Mucosa of gallbladder (tissue), 1 donor: ENCODE data around the gene GPR32. TPM values are rescaled to one million over a fixed set of nuclear protein-coding genes. Genes with fewer than 3 reads are reported as not detected.
"Not testable (repeated sequence)": the region's sequence is repeated elsewhere in the genome, so short reads cannot be mapped to it uniquely, and the experiment has no call there.

Source experiments
- DNase-seq: peaks from one replicate; pipeline ENCODE4 v3.0.0-alpha.2; 2020; ENCODE audit warnings: low spot score
- total RNA-seq: library from RNA; stranded (reverse); gene quantifications from one replicate; pipeline ENCODE4 v1.2.1, GENCODE V29; 2021
- donor health status: DM: no; HTN: no; CAD: no.

GPR32 gene
- total RNA-seq: not detected

GRCh38 chr19:50770164-50770563 lies at the start of gene GPR32:
Gene GPR32, plus strand, starts transcription at chr19:50770464. Its CDS starts 137 bp downstream, at chr19:50770601.
- DNase-seq: not testable (repeated sequence)

DNA sequence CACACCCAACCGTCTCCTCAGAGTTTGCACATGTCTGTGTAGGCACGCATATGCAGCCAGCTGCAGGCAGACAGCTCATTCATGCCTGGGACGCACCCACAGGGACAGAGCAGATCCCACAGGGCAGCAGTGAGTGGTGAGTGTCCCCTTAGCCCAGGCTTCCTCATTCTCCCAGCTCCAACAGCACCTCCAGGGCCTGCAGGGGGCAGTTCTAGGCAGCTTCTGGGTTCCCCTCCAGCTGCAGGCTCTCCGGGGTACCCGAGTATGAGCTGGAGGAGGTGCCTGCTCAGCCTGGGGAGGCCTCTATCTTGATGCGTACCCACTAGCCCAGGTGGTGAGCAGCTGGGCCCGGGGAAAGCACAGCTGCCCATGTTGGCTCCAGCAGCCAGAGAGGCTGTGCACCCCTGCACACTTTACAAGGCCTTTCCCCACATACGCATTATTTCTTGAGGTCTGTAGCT lies 49.3 kb upstream of the GPR32 start:
- DNase-seq: no peak

DNA sequence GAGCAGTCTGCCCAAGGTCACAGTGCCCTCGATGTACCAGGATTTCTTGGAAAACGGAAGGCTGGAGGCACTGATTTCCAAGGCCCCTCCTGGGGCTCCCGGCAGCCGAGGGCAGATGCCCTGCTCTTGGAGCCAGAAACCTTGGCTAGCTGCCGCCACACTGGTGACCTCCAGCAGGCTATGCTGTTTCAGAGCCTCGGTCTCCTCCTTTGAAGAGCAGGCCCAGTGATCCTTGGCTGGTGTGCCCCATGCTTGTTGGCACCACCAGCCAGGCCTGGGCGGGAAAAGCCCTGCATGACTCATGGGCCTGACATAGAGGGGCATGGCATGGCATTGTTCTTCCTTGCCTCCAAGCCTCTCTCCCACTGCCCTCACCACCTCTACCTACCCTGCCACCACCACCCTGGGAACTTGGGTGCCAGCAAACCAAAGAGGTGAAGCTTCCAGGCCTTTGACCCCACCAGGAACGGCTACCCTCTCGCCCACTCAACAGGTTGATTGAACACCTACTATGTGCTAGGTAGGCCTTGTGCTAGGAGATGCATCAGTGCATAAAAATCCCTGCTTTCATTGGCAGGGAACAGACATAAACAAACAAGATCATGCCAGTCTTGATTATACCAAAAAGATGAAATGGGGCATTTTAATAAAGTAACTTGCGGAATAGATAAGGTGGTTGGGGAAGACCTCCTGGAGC lies 48.7 kb upstream of the GPR32 start:
- DNase-seq: no peak

DNA sequence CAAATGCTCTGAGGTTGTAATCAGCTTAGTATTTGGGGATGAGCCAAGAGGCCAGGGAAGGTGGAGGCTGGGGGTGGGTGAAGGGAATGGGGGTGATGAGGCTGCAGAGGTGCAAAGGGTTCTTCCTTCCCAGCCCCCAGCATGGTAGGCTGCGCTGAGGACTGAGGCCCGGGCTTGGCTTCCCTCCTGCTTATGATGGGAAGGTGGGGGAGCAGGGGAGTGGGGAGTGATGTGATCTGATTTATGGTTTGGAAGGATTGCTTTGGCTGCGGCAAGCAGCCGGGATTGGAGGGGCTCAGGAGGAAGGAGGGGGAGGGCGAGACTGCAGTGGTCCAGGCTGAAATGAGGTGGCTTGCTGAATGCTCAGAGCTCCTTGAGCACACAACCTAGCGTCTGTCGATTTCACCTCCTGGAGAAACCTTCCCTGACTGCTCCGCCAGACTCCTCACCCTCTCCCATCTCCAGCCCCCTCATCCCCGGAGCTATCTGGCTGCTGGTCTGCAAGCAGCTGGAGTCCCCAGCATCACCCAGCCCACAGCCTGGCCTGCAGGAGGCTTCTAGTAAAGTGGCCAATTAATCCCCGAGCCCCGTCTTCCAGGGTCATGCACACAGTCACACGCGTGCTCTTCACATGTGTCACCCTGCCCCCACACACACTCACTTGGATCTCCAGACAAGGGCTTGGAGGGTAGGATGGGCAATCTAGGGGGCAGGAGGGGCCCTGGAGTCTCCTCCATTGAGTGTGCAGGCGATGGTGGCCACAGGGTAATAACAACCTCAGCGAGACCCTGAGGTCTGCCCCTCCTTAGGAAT lies 47.9 kb upstream of the GPR32 start:
- no peak for DNase-seq

DNA sequence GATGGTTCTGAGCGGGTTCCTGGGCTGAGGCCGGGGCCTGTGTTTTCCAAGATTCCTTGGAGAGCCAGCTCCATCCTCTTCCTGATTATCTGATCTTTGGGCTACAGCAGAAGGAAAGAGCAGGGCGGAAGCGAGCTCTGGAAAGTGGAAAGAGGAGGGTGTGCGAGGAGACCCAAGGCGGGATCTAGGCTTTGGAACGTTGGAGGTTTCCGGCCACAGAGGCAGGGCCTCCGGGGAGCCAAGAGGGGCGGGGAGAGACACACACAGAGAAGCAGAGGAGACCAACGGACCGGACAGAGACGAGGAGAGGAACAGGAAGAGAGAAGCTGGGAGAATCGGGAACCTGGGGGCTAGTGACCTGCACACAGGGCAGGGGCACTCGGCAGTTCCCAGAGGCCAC lies 47.2 kb upstream of the GPR32 start, which contains the start of gene CLEC11A:
TSS of gene CLEC11A (plus strand) at position 296 of the 400 bp plus-strand sequence. CDS start 162 bp downstream, outside the sequence.
- peak; percentile 46 for DNase-seq

DNA sequence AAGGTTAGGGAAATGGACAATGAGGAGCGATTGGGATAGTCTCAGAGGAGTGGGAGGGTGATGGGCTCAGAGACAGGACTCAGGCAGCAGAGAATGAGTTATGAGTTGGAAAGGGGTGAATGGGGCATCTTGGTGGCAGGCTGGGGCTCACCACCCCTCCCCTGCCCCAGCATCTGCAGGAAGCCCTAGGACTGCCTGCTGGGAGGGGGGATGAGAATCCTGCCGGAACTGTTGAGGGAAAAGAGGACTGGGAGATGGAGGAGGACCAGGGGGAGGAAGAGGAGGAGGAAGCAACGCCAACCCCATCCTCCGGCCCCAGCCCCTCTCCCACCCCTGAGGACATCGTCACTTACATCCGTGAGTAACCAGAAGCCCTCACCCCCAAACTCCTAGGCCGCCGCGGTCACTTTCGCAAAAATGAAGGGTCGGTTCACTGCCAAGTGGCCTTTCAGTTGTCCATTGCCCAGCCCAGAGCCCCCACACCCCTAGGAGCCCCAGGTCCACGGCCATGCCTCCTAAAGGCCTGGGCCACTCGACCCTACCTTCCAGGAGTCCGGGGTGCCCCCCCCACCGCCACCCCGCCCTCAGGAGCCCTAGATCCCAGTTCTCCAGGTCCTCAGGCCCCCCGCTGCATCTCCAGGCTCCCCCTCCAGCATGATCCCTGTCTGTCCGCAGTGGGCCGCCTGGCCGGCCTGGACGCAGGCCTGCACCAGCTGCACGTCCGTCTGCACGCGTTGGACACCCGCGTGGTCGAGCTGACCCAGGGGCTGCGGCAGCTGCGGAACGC lies 46.3 kb upstream of the GPR32 start:
- no peak for DNase-seq

DNA sequence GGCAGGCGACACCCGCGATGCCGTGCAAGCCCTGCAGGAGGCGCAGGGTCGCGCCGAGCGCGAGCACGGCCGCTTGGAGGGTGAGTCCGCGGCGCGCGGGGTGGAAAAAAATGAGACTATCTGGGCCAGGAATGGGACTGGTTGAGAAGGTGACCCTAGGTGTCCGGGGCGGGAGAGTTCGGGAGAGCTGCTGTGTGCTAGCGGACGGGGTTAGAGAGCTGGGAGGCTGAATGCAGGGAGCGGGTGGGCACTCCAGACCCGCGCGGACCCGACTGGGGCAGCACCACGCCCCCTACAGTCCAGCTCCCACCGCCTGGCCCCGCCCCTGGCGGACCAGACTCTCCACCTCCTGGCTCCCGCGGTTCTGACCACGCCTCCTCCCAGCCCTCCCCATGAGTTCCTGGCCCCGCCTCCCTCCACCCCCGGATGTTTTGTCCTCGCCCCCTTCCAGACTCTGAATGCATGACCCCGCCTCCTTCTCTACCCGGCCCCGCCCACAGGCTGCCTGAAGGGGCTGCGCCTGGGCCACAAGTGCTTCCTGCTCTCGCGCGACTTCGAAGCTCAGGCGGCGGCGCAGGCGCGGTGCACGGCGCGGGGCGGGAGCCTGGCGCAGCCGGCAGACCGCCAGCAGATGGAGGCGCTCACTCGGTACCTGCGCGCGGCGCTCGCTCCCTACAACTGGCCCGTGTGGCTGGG lies 45.6 kb upstream of the GPR32 start:
- DNase-seq: peak; percentile 99

GRCh38 chr19:50725218-50725910 lies 44.9 kb upstream of the GPR32 start:
- no peak for DNase-seq

- DNase-seq: no peak
Measured at GRCh38 chr19:50725911-50726230, 44.4 kb upstream of the GPR32 start.

DNA sequence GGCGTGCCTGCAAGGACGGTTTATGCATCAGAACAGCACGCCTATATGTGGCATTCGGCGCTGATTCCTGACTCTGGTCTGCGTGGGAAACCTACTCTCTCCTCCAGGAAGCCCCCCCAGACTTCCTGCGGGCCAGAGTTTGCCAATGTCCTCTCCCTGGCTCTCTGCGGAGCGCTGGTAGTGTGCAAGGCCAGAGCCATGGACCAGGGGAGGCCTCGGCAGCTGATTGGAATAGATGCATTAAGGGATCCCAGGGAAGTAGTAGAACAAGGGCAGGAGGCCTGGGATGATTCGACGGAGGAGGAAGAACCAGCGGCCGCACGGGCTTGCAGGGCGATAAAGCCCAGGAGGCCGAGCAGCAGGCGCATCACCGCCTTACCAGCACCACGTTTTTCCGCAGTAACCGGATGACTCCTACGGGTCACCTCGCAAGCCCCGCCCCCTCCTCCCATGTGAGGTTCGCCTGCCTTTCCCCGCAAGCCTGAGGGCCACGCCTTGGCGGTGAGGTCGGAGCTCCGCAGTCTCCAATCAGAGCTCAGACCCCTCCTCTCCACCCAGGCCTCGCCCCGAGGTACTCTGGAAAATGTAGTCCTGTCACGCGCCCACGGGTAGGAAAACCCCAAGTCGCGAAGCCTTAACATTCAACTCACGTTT lies 42.1 kb upstream of the GPR32 start:
- DNase-seq: peak; percentile 65

DNA sequence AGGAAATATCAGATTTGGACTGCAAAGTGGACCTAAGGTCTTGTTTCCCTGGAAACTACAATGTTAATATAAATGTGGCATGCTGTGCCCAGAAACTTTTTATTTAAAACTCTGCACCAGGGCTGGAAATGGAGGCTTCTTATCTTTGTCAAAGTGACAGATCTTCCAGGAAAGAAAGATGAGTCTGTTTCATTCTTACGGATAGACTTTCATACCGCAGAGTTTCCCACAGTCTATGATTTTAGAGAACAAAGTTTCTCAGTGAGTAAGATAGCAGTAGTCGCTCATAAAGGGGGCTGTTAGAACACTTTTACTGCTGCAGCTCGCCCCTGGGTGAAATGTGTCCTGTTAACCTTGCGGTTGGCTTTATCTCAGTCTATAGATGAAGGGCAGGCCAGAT lies 40.4 kb upstream of the GPR32 start:
- DNase-seq: no peak

- DNase-seq: no peak
Measured at GRCh38 chr19:50735869-50736268, 34.4 kb upstream of the GPR32 start.

DNA sequence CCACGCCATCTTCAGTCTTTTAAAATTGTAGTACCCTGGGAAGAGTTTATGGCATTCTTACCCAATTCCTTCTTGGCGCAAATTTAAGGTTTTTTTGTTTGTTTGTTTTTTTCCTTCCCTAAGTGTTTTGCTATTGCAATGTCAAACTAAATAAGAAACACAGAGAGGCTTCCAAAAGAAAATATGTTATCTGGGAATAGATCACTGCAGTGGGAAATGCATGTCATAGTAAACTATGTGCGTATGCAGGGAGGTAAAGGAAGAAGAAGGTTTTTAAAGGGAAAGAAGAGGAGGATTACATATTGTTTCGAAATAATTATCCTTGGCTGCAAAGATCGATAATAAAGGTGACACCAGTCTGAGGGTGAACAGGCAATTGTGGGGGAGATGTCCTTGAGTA lies 33.9 kb upstream of the GPR32 start:
- DNase-seq: no peak

GRCh38 chr19:50739132-50739913 lies 30.9 kb upstream of the GPR32 start:
- no peak for DNase-seq

GRCh38 chr19:50739914-50740426 lies 30.3 kb upstream of the GPR32 start:
- no peak for DNase-seq

GRCh38 chr19:50741179-50741933 lies 28.9 kb upstream of the GPR32 start:
- no peak for DNase-seq

- no peak for DNase-seq
Measured at GRCh38 chr19:50743537-50743936, 26.7 kb upstream of the GPR32 start.

DNA sequence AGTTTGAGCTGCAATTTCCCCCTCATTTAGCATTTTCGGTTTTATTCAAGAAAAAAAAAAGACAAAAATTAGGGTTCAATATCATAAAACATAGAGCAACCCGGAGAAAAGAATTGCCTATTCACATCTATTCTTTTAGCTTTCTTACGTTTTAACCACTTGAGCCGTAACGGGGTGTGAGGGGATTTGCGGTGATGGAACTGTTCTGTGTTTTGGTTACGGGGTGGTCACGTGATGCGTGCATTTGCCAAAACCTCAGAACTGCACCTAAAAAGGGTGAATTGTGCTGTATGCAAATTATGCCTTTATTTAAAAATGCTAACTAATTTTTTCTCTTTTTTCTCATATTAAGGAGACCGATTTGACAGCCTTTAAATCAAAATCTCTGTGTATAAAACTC lies 25.0 kb upstream of the GPR32 start:
- DNase-seq: no peak

DNA sequence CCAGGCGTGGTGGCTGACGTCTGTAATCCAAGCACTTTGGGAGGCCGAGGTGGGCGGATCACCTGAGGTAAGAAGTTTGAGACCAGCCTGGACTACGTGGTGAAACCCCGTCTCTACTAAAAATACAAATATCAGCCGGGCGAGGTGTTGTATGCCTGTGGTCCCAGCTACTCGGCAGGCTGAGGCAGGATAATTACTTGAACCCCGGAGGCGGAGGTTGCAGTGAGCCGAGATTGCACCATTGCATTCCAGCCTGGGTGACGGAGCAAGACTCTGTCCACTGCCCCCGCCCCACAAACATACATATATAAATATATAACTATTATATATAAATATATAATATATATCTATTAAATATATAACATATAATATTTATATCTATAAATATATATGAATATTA lies 23.1 kb upstream of the GPR32 start:
- DNase-seq: not testable (repeated sequence)
